SU-DHL-6 (cell line): ENCODE measurements around the gene NFKBIZ.
"Not testable (repeated sequence)": the region's sequence is repeated elsewhere in the genome, so short reads cannot be mapped to it uniquely, and the experiment has no call there.

Experiments used
- H2AFZ ChIP-seq: fragments of 200-600 bp; sonication (generic); 2 replicates; pipeline ENCODE4 v1.6.1; 2014; ENCODE audit warnings: low read depth, mild to moderate bottlenecking, moderate library complexity, mixed read lengths, antibody characterized with exemption, low read length; ENCODE audit not compliant: severe bottlenecking
- H3F3A ChIP-seq: fragments of 200-600 bp; shearing (Covaris generic); 2 replicates; pipeline ENCODE4 v1.6.0; 2016; ENCODE audit warnings: antibody characterized with exemption, mild to moderate bottlenecking; ENCODE audit not compliant: insufficient read depth
- H3K27ac ChIP-seq: fragments of 200-600 bp; sonication (generic); 2 replicates; pipeline ENCODE4 v1.5.1; 2016; ENCODE audit warnings: low read depth, mild to moderate bottlenecking, low read length, moderate library complexity, mixed read lengths
- H3K27me3 ChIP-seq: fragments of 200-600 bp; sonication (generic), shearing (Covaris generic); 2 replicates; pipeline ENCODE4 v1.6.0; 2014; ENCODE audit warnings: mild to moderate bottlenecking, low read length
- H3K36me3 ChIP-seq: fragments of 200-600 bp; sonication (generic); 2 replicates; pipeline ENCODE4 v1.6.1; 2014; ENCODE audit warnings: mild to moderate bottlenecking, low read length, mixed read lengths
- H3K4me2 ChIP-seq: fragments of 300-600, 200-600 bp; shearing (Covaris generic), sonication (generic); 2 replicates; pipeline ENCODE4 v1.6.0; 2014; ENCODE audit warnings: low read length, low read depth, mild to moderate bottlenecking; ENCODE audit not compliant: poor library complexity, severe bottlenecking
- H3K4me3 ChIP-seq: fragments of 200-600 bp; sonication (generic); 2 replicates; pipeline ENCODE4 v1.5.1; 2014; ENCODE audit warnings: antibody characterized with exemption, low read length, mild to moderate bottlenecking, mixed read lengths; ENCODE audit not compliant: insufficient read depth, poor library complexity, severe bottlenecking
- H3K79me2 ChIP-seq: fragments of 200-600 bp; sonication (generic); 2 replicates; pipeline ENCODE4 v1.6.1; 2014; ENCODE audit warnings: mild to moderate bottlenecking, low read length, moderate library complexity; ENCODE audit not compliant: insufficient read depth
- H3K9ac ChIP-seq: fragments of 200-600 bp; sonication (generic); 2 replicates; pipeline ENCODE4 v1.7.0; 2014; ENCODE audit warnings: mild to moderate bottlenecking, low read length
- H3K9me2 ChIP-seq: fragments of 200-600 bp; sonication (generic); replicated peaks from 2 replicates; pipeline ENCODE4 v1.6.1; 2014; ENCODE audit warnings: low read length; ENCODE audit not compliant: insufficient read depth
- H3K9me3 ChIP-seq: fragments of 200-600 bp; sonication (generic); 2 replicates; pipeline ENCODE4 v1.6.1; 2014; ENCODE audit warnings: low read length, mixed read lengths; ENCODE audit not compliant: insufficient read depth
- H4K20me1 ChIP-seq: fragments of 200-600 bp; sonication (generic); 2 replicates; pipeline ENCODE4 v1.6.1; 2014; ENCODE audit warnings: low read depth, mild to moderate bottlenecking, antibody characterized with exemption, low read length, moderate library complexity, mixed read lengths
- EZH2phosphoT487 ChIP-seq: fragments of 200-600 bp; sonication (generic), shearing (Covaris generic); conservative IDR thresholded peaks from 2 replicates; pipeline ENCODE4 v1.6.1; 2018; ENCODE audit warnings: mild to moderate bottlenecking, antibody characterized with exemption, low read length, moderate library complexity, mixed read lengths
- TF ChIP-seq, protein P1 (sequence below): fragments of 200-600 bp; sonication (generic); IDR thresholded peaks from one replicate; pipeline ENCODE4 v1.5.1; 2017; ENCODE audit warnings: antibody characterized with exemption, mild to moderate bottlenecking, low read length, moderate library complexity; ENCODE audit not compliant: insufficient read depth, poor library complexity, severe bottlenecking

Gene NFKBIZ

DNA sequence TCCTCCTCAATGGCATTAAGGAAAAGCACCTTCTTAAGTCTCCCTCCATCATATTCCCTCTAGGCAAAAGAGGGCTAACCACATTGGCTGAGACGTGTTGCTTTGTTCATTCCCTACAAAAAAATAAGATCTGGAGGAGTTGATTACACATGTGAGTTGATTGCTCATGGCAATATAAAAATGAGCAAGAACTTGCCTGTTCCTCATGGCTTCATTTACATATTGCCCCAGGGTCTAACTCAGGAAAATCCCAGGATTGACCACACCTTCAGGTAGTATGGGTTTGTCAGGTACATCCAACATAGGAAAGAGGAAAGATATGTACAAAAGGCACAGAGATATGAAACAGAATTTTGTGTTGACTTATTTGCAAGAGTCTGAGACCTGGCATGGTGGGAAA, 35.5 kb downstream of the NFKBIZ start:
- no peak overlapping the region for H3K4me2 ChIP-seq
- TF ChIP-seq, protein P1, sequence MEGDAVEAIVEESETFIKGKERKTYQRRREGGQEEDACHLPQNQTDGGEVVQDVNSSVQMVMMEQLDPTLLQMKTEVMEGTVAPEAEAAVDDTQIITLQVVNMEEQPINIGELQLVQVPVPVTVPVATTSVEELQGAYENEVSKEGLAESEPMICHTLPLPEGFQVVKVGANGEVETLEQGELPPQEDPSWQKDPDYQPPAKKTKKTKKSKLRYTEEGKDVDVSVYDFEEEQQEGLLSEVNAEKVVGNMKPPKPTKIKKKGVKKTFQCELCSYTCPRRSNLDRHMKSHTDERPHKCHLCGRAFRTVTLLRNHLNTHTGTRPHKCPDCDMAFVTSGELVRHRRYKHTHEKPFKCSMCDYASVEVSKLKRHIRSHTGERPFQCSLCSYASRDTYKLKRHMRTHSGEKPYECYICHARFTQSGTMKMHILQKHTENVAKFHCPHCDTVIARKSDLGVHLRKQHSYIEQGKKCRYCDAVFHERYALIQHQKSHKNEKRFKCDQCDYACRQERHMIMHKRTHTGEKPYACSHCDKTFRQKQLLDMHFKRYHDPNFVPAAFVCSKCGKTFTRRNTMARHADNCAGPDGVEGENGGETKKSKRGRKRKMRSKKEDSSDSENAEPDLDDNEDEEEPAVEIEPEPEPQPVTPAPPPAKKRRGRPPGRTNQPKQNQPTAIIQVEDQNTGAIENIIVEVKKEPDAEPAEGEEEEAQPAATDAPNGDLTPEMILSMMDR, result no peak
- no peak for TF ChIP-seq EZH2phosphoT487
- H3K9me2 ChIP-seq, result no peaks in the 10 kb centered on the region

DNA sequence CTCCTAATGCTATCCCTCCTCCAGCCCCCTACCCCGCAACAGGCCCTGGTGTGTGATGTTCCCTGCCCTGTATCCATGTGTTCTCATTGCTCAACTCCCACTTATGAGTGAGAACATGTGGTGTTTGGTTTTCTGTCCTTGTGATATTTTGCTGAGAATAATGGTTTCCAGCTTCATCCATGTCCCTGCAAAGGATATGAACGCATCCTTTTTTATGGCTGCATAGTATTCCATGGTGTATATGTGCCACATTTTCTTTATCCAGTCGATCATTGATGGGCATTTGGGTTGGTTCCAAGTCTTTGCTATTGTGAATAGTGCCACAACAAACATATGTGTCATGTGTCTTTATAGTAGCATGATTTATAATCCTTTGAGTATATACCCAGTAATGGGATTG, 36.3 kb downstream of the NFKBIZ start:
- not testable (repeated sequence) for H4K20me1 ChIP-seq, H3K9me2 ChIP-seq, H3K9me3 ChIP-seq, H3K9ac ChIP-seq, H3F3A ChIP-seq, H3K36me3 ChIP-seq, H3K27ac ChIP-seq, H3K4me3 ChIP-seq, H3K79me2 ChIP-seq, H3K4me2 ChIP-seq, H3K27me3 ChIP-seq, H2AFZ ChIP-seq

More for the DNA sequence above, 35.5 kb downstream of the NFKBIZ start:
- Histone ChIP-seq H2AFZ (no peak overlapping the region), H3K27ac (no peak overlapping the region), H3K36me3 (no peaks in the 10 kb centered on the region), H3K79me2 (no peaks in the 10 kb centered on the region), H3K9ac (no peak overlapping the region), H3K9me3 (no peaks in the 10 kb centered on the region), H3F3A (0 out of 2 replicates have a peak, but pooled peaks cover 3% of the 10 kb centered on the region), H3K4me3 (no peak overlapping the region), H3K27me3 (no peaks in the 10 kb centered on the region), H4K20me1 (no peaks in the 10 kb centered on the region)

DNA sequence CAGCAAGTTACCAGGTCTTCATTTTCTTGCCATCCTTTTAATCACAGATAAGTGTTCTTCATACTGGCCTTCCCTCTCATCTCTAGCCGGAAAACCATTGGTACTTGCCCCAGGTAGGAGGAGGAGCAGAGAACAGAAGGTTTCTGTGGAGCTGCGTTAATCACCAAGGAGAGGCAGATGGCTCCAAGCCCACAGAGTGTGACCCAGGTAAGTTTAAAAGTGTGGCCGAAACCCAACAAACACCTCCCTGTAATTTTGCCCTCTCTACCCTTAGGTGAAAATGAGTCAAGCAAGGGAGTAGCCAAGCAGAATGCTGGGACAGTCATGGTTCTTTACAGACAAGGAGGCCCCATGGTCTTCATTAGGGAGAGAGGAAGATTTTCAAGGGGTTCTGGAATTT, 37.3 kb downstream of the NFKBIZ start:
- no peak overlapping the region for H3K27ac ChIP-seq
- no peaks in the 10 kb centered on the region for H3K36me3 ChIP-seq
- no peaks in the 10 kb centered on the region for H3K9me2 ChIP-seq
- no peak overlapping the region for H2AFZ ChIP-seq
- no peaks in the 10 kb centered on the region for H3K9me3 ChIP-seq
- no peak overlapping the region for H3K9ac ChIP-seq
- H3K79me2 ChIP-seq, result no peaks in the 10 kb centered on the region
- H4K20me1 ChIP-seq, result no peaks in the 10 kb centered on the region
- no peak overlapping the region for H3K4me3 ChIP-seq
- no peak overlapping the region for H3K4me2 ChIP-seq
- TF ChIP-seq EZH2phosphoT487, result no peak
- TF ChIP-seq, protein P1, result no peak
- H3F3A ChIP-seq, result 0 out of 2 replicates have a peak, but pooled peaks cover 3% of the 10 kb centered on the region
- H3K27me3 ChIP-seq, result no peaks in the 10 kb centered on the region

DNA sequence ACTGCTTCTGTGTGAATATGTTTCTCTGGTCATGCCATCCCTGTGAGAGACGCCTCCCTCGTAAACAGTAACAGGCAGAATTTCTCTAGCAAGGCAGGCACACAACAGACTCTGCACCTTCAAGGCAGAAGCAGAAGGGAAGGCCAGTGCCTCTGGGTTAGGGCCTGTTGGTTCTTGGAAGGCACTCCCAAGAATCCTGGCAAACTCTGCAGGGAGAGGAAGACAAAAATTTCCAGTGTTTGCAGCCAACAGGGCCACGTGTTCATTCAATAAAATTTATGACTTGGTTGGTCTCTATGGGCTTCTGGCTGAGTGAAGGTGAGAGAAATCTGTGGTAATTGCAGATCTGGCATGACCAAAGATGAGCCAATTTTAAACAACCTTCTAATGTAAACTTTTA, 39.3 kb downstream of the NFKBIZ start:
- Histone ChIP-seq H2AFZ (no peak overlapping the region), H3K9me3 (no peaks in the 10 kb centered on the region), H3K9ac (no peak overlapping the region), H4K20me1 (no peaks in the 10 kb centered on the region), H3K27me3 (no peaks in the 10 kb centered on the region), H3K9me2 (no peaks in the 10 kb centered on the region), H3K79me2 (no peaks in the 10 kb centered on the region), H3K4me2 (no peak overlapping the region), H3K4me3 (no peak overlapping the region), H3K36me3 (no peaks in the 10 kb centered on the region), H3F3A (0 out of 2 replicates have a peak, but pooled peaks cover 3% of the 10 kb centered on the region), H3K27ac (no peak overlapping the region)
- TF ChIP-seq EZH2phosphoT487, result no peak
- TF ChIP-seq, protein P1, result no peak
